Loucy (cell line): ENCODE data around the gene MUTYH.

Experiments
- EZH2phosphoT487 ChIP-seq: fragments of 200-600 bp; IDR thresholded peaks from 2 replicates; pipeline ENCODE4 v1.6.1; 2018; ENCODE audit warnings: antibody characterized with exemption, mild to moderate bottlenecking, moderate library complexity, borderline replicate concordance
- TF ChIP-seq, protein P1 (sequence below): fragments of 200-600 bp; sonication (generic); conservative IDR thresholded peaks from 2 replicates; pipeline ENCODE4 v1.5.1; 2014; ENCODE audit warnings: mild to moderate bottlenecking, antibody characterized with exemption, low read length

DNA sequence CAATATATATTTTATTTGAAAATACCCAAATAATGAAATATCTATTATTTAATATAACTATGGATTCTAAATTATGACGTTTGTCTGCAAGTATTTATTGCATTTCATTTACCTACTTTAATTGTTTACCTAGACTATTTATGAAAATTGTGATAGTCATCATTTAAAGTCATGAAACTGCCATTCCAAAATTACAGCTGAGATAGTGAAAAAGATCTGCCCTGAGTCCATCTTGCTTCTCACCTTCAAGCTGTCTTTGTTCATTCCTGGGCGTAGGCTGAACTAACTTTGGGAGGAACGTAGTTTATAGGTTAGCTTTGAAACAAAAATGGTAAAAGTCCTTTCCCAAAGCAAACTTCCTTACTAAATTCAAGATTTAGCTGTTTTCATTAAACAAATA lies 26.0 kb downstream of the MUTYH start:
- TF ChIP-seq, protein P1, sequence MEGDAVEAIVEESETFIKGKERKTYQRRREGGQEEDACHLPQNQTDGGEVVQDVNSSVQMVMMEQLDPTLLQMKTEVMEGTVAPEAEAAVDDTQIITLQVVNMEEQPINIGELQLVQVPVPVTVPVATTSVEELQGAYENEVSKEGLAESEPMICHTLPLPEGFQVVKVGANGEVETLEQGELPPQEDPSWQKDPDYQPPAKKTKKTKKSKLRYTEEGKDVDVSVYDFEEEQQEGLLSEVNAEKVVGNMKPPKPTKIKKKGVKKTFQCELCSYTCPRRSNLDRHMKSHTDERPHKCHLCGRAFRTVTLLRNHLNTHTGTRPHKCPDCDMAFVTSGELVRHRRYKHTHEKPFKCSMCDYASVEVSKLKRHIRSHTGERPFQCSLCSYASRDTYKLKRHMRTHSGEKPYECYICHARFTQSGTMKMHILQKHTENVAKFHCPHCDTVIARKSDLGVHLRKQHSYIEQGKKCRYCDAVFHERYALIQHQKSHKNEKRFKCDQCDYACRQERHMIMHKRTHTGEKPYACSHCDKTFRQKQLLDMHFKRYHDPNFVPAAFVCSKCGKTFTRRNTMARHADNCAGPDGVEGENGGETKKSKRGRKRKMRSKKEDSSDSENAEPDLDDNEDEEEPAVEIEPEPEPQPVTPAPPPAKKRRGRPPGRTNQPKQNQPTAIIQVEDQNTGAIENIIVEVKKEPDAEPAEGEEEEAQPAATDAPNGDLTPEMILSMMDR, result no peak
- TF ChIP-seq EZH2phosphoT487, result no peak
